Esophagus muscularis mucosa (tissue), 3 donors: ENCODE results near the gene CDK5R2.

Experiments
- CTCF ChIP-seq, 3 experiments: fragments of 200-600 bp in 2 of 3; fragments of 450-650 bp in 1 of 3; sonication (generic) in 2 of 3; IDR thresholded peaks; one replicate each; pipeline ENCODE4 v1.5.1; 2017 to 2019; ENCODE audit warnings: antibody characterized with exemption in 3 of 3, mild to moderate bottlenecking in 2 of 3, moderate library complexity in 1 of 3
- POLR2A ChIP-seq: fragments of 450-650 bp; IDR thresholded peaks from one replicate; pipeline ENCODE4 v1.6.1; 2017; ENCODE audit warnings: antibody characterized with exemption, moderate library complexity, mild to moderate bottlenecking, low read depth
- POLR2AphosphoS5 ChIP-seq, 2 donors: sonication (generic); formaldehyde crosslinking; IDR thresholded peaks; one replicate each; pipeline ENCODE4 v1.6.1; 2017; ENCODE audit warnings: antibody characterized with exemption in 2 of 2

GRCh38 chr2:218962859-218963492, 3.5 kb downstream of the CDK5R2 start:
- no peak for TF ChIP-seq POLR2A
- no peak for TF ChIP-seq CTCF (IDR thresholded peaks at IDR 0.05)
- TF ChIP-seq POLR2AphosphoS5 (IDR thresholded peaks at IDR 0.05): no peak
